HCT116 (cell line): ENCODE results near the gene ADGRG6. TPM values are rescaled to one million over a fixed set of nuclear protein-coding genes. Genes with fewer than 3 reads are reported as not detected.

Source experiments
- ATAC-seq: fragments of 200-7000 bp; cut with Tn5 transposase; 2 replicates; pipeline ENCODE4 v1.9.1; 2020; ENCODE audit warnings: mild to moderate bottlenecking, moderate library complexity
- BruUV-seq: library from RNA; stranded (reverse); fragments of 400-500 nt; replicated peaks from 2 replicates; lab custom pipeline; 2021; lab: Mats Ljungman, UMichigan
- CTCF ChIA-PET: fragments of 300-600 bp; sonication (Branson Sonifier 250); formaldehyde crosslinking; loops from one replicate; lab custom pipeline; 2021; ENCODE audit warnings: antibody characterized with exemption; lab: Charles Lee
- POLR2A ChIA-PET: fragments of 300-600, 350-600 bp; sonication (Branson Sonifier 250); formaldehyde crosslinking; loops from one replicate; lab custom pipeline; 2021; ENCODE audit warnings: antibody characterized with exemption; lab: Charles Lee
- RAD21 ChIA-PET, 2 experiments: fragments of 300-600 bp; sonication (Branson Sonifier 250); formaldehyde crosslinking; loops; one replicate each; lab custom pipeline; 2023; ENCODE audit warnings: low total read pairs in 2 of 2; ENCODE audit not compliant: uncharacterized antibody in 2 of 2, unreplicated experiment in 2 of 2, low non-redundant PET in 1 of 2; lab: Charles Lee
- DNase-seq: peaks from one replicate; pipeline ENCODE4 v3.0.0-alpha.2; 2010; ENCODE audit warnings: low read depth, low spot score
- H2AFZ ChIP-seq: fragments of 200-600 bp; shearing (Covaris generic), sonication (generic); 2 replicates; pipeline ENCODE4 v1.6.1; 2017; ENCODE audit warnings: low read depth, mixed run types, mixed read lengths, antibody characterized with exemption, low read length; ENCODE audit not compliant: poor library complexity, severe bottlenecking
- H3K27ac ChIP-seq: 2 replicates; pipeline ENCODE4 v1.5.1; 2012; ENCODE audit warnings: low read depth, low read length
- H3K27me3 ChIP-seq: fragments of 200-600 bp; sonication (generic); 2 replicates; pipeline ENCODE4 v1.6.1; 2016; ENCODE audit warnings: mixed run types, low read length, mixed read lengths; ENCODE audit not compliant: insufficient read depth
- H3K36me3 ChIP-seq, 2 experiments: fragments of 200-500 bp in 1 of 2; fragments of 200-600 bp in 1 of 2; sonication (Bioruptor generic) in 1 of 2; sonication (generic) in 1 of 2; 2 replicates each; pipeline versions ENCODE4 v1.5.1 to v1.6.1; 2014 to 2016; ENCODE audit warnings: low read length in 2 of 2, inconsistent platforms in 1 of 2, mixed read lengths in 1 of 2, mixed run types in 1 of 2; ENCODE audit not compliant: insufficient read depth in 2 of 2, control insufficient read depth in 1 of 2
- H3K4me1 ChIP-seq, 2 experiments: fragments of 200-600 bp in 1 of 2; sonication (generic) in 1 of 2; 2 replicates each; pipeline versions ENCODE4 v1.5.1 to v1.6.1; 2012 to 2017; ENCODE audit warnings: low read length in 2 of 2, inconsistent platforms in 1 of 2, mild to moderate bottlenecking in 1 of 2, mixed read lengths in 1 of 2, mixed run types in 1 of 2, moderate library complexity in 1 of 2; ENCODE audit not compliant: insufficient read depth in 2 of 2, control insufficient read depth in 1 of 2
- H3K4me2 ChIP-seq: fragments of 200-600 bp; sonication (generic); 2 replicates; pipeline ENCODE4 v1.6.1; 2017; ENCODE audit warnings: mixed run types, low read length, mixed read lengths
- H3K4me3 ChIP-seq, 2 experiments: fragments of 200-600 bp in 1 of 2; sonication (generic) in 1 of 2; replicated peaks in 1 of 2; 2 replicates each; pipeline ENCODE4 v1.5.1; 2011 to 2016; ENCODE audit warnings: low read length in 2 of 2, control low read depth in 1 of 2, low read depth in 1 of 2, mild to moderate bottlenecking in 1 of 2, mixed read lengths in 1 of 2, mixed run types in 1 of 2
- H3K79me2 ChIP-seq: fragments of 200-600 bp; sonication (generic); 2 replicates; pipeline ENCODE4 v1.6.1; 2017; ENCODE audit warnings: mild to moderate bottlenecking, mixed run types, low read length, moderate library complexity, mixed read lengths; ENCODE audit not compliant: insufficient read depth
- H3K9ac ChIP-seq: fragments of 200-600 bp; sonication (generic); 2 replicates; pipeline ENCODE4 v1.6.1; 2016; ENCODE audit warnings: low read length, mixed read lengths
- H3K9me2 ChIP-seq: fragments of 200-600 bp; sonication (generic), shearing (Covaris generic); 2 replicates; pipeline ENCODE4 v1.6.1; 2017; ENCODE audit warnings: mixed run types, mild to moderate bottlenecking, moderate library complexity; ENCODE audit not compliant: insufficient read depth
- H3K9me3 ChIP-seq, 2 experiments: fragments of 200-500 bp in 1 of 2; fragments of 200-600 bp in 1 of 2; sonication (Bioruptor generic) in 1 of 2; sonication (generic) in 1 of 2; 2 replicates each; pipeline ENCODE4 v1.6.1; 2014 to 2017; ENCODE audit warnings: low read length in 2 of 2, mixed read lengths in 2 of 2, inconsistent platforms in 1 of 2, low read depth in 1 of 2, mild to moderate bottlenecking in 1 of 2, mixed run types in 1 of 2, moderate library complexity in 1 of 2; ENCODE audit not compliant: control insufficient read depth in 1 of 2, insufficient read depth in 1 of 2
- H4K20me1 ChIP-seq: fragments of 200-600 bp; sonication (generic), shearing (Covaris generic); 2 replicates; pipeline ENCODE4 v1.6.1; 2017; ENCODE audit warnings: mixed run types, mild to moderate bottlenecking, moderate library complexity; ENCODE audit not compliant: insufficient read depth
- ATF3 ChIP-seq: IDR thresholded peaks from 2 replicates; pipeline ENCODE4 v1.6.1; 2012
- CBX3 ChIP-seq: IDR thresholded peaks from 2 replicates; pipeline ENCODE4 v1.6.1; 2012; ENCODE audit warnings: low read depth
- CEBPB ChIP-seq: IDR thresholded peaks from 2 replicates; pipeline ENCODE4 v1.6.1; 2012; ENCODE audit warnings: low read depth
- EGR1 ChIP-seq: IDR thresholded peaks from 2 replicates; pipeline ENCODE4 v1.6.1; 2012; ENCODE audit warnings: low read depth
- EZH2 ChIP-seq: fragments of 200-600 bp; sonication (generic); IDR thresholded peaks from 2 replicates; pipeline ENCODE4 v1.6.1; 2017; ENCODE audit warnings: antibody characterized with exemption, mixed run types
- FOSL1 ChIP-seq: IDR thresholded peaks from 2 replicates; pipeline ENCODE4 v1.6.1; 2012; ENCODE audit warnings: low read depth
- JUND ChIP-seq: IDR thresholded peaks from 2 replicates; pipeline ENCODE4 v1.6.1; 2012
- POLR2AphosphoS5 ChIP-seq: IDR thresholded peaks from 2 replicates; pipeline ENCODE4 v1.6.1; 2011; ENCODE audit warnings: mild to moderate bottlenecking, low read depth, low read length, moderate library complexity
- REST ChIP-seq: IDR thresholded peaks from 2 replicates; pipeline ENCODE4 v1.6.1; 2012; ENCODE audit warnings: low read depth
- YY1 ChIP-seq: IDR thresholded peaks from 2 replicates; pipeline ENCODE4 v1.6.1; 2011; ENCODE audit warnings: low read length, low read depth, moderate library complexity, mild to moderate bottlenecking; ENCODE audit not compliant: insufficient replicate concordance; ENCODE audit errors: extremely low read depth
- ZFX ChIP-seq: fragments of 450-650 bp; IDR thresholded peaks from 2 replicates; pipeline ENCODE4 v1.6.1; 2017
- ZNF274 ChIP-seq: fragments of 200-500 bp; sonication (Bioruptor generic); IDR thresholded peaks from 2 replicates; pipeline ENCODE4 v1.6.1; 2014; ENCODE audit warnings: mild to moderate bottlenecking, low read depth, low read length, inconsistent platforms
- intact Hi-C: fragments of 100-400 bp; cut with micrococcal nuclease; formaldehyde crosslinking; loops from 2 replicates; pipeline ENCODE4 v1.10.0; 2022
- total RNA-seq: library from RNA; stranded (reverse); gene quantifications from one replicate; pipeline ENCODE4 v1.2.1, GENCODE V29; 2021; ENCODE audit not compliant: unreplicated experiment

The ADGRG6 gene
- total RNA-seq, 1 experiment from 2014 or later: 67.9 TPM

- H3K27ac ChIP-seq: no peak overlapping the region
- no peaks in the 10 kb centered on the region for H4K20me1 ChIP-seq
- RAD21 ChIA-PET: no interaction called here
- H3K4me3 ChIP-seq: no peak overlapping the region
- no peaks in the 10 kb centered on the region for H3K9me3 ChIP-seq
- no peak overlapping the region for H3K4me2 ChIP-seq
- CTCF ChIA-PET: no interaction called here
- H2AFZ ChIP-seq: no peak overlapping the region
- DNase-seq (no peak), ATAC-seq (no peak)
- H3K9ac ChIP-seq: no peak overlapping the region
- no peaks in the 10 kb centered on the region for H3K36me3 ChIP-seq
- TF ChIP-seq ATF3: no peak
- TF ChIP-seq EZH2: no peak
- no peak for TF ChIP-seq ZFX
- TF ChIP-seq REST: no peak
- no peak for TF ChIP-seq POLR2AphosphoS5
- no peak for TF ChIP-seq YY1
- no peak for TF ChIP-seq JUND
- no peak for TF ChIP-seq CBX3
- TF ChIP-seq EGR1: no peak
- no peak for TF ChIP-seq CEBPB
- TF ChIP-seq ZNF274: no peak
- TF ChIP-seq FOSL1: no peak
- peaks cover 20 to 41% of the 10 kb centered on the region in 2 experiments; a peak in 3 of 4 replicates for H3K4me1 ChIP-seq
- no peaks in the 10 kb centered on the region for H3K9me2 ChIP-seq
- H3K79me2 ChIP-seq: peaks cover 15% of the 10 kb centered on the region
- BruUV-seq: no TSS peak
- H3K27me3 ChIP-seq: no peaks in the 10 kb centered on the region
- POLR2A ChIA-PET: no interaction called here
- intact Hi-C loops: no loop called here
Measured at GRCh38 chr6:142356884-142357225, 55.0 kb downstream of the ADGRG6 start.
